GM18517 (cell line): ENCODE results near the gene TTC39A.
"Not testable (repeated sequence)": the region's sequence is repeated elsewhere in the genome, so short reads cannot be mapped to it uniquely, and the experiment has no call there.

Experiments used
- ATAC-seq: cut with Tn5 transposase; IDR thresholded peaks from one replicate; pipeline ENCODE4 v1.9.1; 2021; ENCODE audit warnings: mild to moderate bottlenecking, moderate library complexity; ENCODE audit not compliant: unreplicated experiment

TTC39A gene

GRCh38 chr1:51272916-51273315 is 57.4 kb downstream of the TTC39A start:
- no peak for ATAC-seq

GRCh38 chr1:51270751-51271150 is 59.6 kb downstream of the TTC39A start:
- ATAC-seq = no peak

DNA sequence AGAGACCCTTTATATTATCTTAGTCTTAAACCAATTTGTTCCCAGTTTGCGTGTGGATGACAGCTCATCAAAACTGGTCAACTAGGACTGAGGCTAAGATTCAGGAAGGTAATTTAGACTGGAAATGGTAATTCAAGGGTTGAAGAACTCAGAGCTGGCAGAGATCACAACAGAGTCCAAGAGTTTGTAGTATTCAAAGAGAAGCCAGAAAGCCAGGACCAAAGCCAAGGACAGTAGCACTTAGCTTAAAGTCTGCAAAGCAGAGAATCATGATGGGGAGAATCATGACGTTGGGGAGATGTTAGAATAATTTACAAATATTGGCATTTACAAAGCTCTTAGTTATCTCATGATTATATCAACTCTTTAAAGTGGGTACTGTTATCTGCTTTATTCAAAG is 61.7 kb downstream of the TTC39A start:
- peak; percentile 26 for ATAC-seq

DNA sequence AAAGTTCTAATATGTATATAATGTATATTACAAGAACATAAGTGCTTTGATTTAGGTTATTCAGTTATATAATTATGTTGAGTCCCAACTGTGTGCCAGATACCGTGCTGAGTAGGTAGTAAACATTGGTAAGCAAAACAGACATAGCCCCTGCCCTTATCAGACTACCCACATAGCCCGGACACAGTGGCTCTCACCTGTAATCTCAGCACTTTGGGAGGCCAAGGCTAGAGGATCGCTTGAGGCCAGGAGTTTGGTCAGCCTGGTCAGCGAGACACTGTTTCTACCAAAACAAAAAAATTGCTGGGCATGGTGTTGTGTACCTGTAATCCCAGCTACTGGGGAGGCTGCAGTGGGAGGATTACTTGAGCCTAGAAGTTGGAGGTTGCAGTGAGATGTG is 63.6 kb downstream of the TTC39A start:
- no peak for ATAC-seq

GRCh38 chr1:51266181-51266580 is 64.2 kb downstream of the TTC39A start:
- ATAC-seq = no peak

DNA sequence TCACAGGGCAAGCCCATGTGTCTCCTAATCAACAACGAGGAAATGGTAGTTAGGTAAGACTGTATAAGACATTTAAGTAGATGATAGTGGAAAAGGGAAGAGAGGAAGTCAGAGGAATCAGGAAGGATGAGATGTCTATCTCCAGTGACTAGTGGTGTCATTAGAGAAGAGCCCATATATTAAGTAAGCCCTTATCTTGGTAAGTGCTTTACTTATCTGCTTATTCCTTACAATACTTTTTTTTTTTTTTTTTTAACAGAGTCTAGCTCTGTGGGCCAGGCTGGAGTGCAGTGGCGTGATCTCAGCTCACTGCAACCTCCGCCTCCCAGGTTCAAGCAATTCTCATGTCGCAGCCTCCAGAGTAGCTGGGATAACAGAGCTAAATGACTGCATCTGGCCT is 64.7 kb downstream of the TTC39A start:
- ATAC-seq = no peak

- ATAC-seq = no peak
Measured at GRCh38 chr1:51264451-51264850, 65.9 kb downstream of the TTC39A start.

- no peak for ATAC-seq
Measured at GRCh38 chr1:51263147-51263877, 67.0 kb downstream of the TTC39A start.

- no peak for ATAC-seq
Measured at GRCh38 chr1:51255331-51255730, 75.0 kb downstream of the TTC39A start.

DNA sequence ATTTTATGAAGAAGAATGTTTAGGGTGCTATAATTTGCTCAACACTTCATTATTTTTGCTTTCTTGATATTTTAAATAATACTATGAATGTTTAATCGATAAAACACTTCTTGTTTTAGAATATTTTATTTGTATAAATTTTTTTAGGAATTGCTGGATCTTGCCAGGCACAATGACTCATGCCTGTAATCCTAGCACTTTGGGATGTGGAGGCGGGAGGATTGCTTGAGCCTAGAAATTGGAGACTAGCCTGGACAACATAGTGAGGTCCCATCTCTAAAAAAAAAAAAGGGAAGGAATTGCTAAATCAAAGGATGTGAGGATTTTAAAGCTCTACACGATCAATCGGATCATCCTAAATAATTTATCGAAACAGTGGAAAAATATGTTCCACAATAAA is 76.7 kb downstream of the TTC39A start:
- ATAC-seq = no peak

DNA sequence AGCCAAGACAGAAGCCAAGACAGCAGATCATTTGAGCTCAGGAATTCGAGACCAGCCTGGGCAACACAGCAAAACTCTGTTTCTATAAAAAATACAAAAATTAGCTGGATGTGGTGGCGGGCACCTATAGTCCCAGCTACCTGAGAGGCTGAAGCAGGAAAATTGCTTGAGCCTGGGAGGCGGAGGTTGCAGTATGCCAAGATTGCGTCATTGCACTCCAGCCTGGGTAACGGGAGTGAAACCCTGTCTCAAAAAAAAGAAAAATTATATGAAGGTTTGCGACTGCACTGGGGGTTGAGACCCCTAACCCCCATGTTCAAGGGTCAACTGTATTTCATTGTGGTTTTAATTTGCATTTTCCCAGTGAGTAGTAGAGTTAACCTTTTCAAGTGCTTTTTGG is 78.0 kb downstream of the TTC39A start:
- no peak for ATAC-seq

- not testable (repeated sequence) for ATAC-seq
Measured at GRCh38 chr1:51251165-51251564, 79.2 kb downstream of the TTC39A start.

DNA sequence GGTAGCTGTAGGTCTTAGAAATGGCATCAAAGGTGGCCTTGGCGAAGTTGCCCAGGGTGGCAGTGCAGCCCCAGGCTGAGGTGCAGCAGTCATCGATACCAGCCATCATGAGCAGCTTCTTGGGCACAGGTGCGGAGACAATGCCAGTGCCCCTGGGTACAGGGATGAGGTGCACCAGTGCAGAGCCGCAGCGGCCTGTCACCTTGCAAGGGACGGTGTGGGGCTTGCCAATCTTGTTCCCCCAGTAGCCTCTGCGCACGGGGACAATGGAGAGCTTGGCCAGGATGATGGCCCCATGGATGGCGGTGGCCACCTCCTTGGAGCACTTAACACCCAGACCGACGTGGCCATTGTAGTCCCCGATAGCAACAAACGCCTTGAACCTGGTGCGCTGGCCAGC is 79.6 kb downstream of the TTC39A start:
- ATAC-seq = not testable (repeated sequence)

GRCh38 chr1:51249445-51249844 is 80.9 kb downstream of the TTC39A start:
- ATAC-seq = no peak

- ATAC-seq = no peak
Measured at GRCh38 chr1:51247499-51247898, 82.9 kb downstream of the TTC39A start.

GRCh38 chr1:51247022-51247421 is 83.3 kb downstream of the TTC39A start:
- ATAC-seq = peak; percentile 83

DNA sequence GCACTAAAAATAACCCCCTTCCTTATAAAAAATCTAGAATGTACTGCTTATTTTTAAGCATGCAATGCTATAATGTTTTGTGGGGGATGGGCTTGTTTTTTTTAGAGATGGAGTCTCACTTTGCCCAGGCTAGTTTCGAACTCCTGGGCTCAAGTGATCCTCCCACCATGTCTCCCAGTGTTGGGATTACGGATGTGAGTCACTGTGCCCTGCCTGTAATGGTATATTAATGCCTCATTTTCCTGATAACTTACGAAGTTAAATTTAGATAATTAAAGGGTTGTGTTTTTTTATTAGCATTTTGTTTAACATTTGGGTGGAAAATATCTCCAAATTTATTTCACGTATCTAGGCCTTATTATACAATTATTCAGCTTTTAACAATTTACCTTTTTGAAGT is 87.8 kb downstream of the TTC39A start:
- ATAC-seq = no peak

GRCh38 chr1:51241119-51241518 is 89.2 kb downstream of the TTC39A start:
- ATAC-seq = no peak

GRCh38 chr1:51240084-51240483 is 90.3 kb downstream of the TTC39A start:
- no peak for ATAC-seq

DNA sequence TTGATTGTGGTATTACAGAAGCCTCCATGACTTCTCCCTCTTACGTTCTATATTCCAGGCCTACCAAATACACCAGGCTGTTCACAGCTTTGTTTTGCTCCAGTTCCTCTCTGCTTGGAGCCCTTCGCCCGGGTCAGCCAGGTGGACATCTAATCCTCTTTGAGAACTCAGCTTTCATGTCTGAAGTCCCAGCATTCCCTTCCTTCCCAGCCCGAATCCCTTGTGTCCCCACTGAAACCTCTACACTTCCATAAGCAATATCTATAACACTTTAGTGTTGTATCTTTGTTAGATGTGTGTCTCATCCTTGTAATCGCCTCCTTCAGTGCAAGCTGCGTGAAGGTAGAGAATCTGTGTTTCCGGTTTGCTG is 92.3 kb downstream of the TTC39A start:
- ATAC-seq = no peak

DNA sequence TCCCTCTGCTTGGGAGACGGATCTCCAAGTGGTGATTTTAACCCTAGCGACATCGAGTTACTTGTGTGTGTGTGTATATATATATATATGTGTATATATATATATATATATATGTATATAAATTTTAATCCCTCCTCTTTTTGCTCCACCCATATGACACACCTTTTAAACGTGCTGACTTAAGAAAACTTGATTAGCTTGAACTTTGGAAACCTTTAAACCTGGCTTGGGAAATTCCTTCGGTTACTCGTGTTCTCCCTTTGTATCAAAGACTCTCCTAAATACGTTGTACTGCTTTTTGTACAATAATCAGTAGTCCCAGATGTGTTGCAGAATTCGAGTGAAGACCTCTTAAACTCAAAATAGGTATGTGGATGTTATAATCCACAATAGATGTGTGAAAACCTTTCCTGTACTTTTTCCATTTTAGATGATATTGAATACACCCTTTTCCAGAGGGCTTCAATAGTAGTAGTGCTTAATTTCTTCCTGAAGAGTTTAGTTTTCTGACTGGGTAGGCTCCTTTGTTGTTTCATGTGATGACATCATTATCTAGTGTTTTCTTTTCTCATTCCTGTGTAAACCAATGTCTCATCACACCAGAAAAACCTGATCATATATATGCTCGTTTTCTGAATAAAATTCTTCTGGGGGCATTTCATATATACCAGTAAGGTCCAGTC is 92.9 kb downstream of the TTC39A start:
- no peak for ATAC-seq
